Neural progenitor cell (in vitro differentiated cells): ENCODE measurements around the gene NUBP2. TPM values are rescaled to one million over a fixed set of nuclear protein-coding genes. Genes with fewer than 3 reads are reported as not detected.
A peak's percentile ranks its signal among the peaks of the same experiment; 100 is the strongest.

Source experiments
- DNase-seq: peaks from one replicate; pipeline ENCODE4 v3.0.0-alpha.2; 2016; ENCODE audit warnings: low spot score
- H2AFZ ChIP-seq: fragments of 200-600 bp; sonication (generic); replicated peaks from 2 replicates; pipeline ENCODE4 v1.6.1; 2016; ENCODE audit warnings: antibody characterized with exemption
- H3F3A ChIP-seq: fragments of 200-600 bp; sonication (generic); 2 replicates; pipeline ENCODE4 v1.6.1; 2016; ENCODE audit warnings: antibody characterized with exemption, low read depth
- H3K27ac ChIP-seq: fragments of 200-600 bp; sonication (generic); 2 replicates; pipeline ENCODE4 v1.5.1; 2016; ENCODE audit warnings: mild to moderate bottlenecking
- H3K27me3 ChIP-seq: fragments of 200-600 bp; sonication (generic); 2 replicates; pipeline ENCODE4 v1.6.1; 2016; ENCODE audit warnings: mild to moderate bottlenecking, moderate library complexity
- H3K36me3 ChIP-seq: fragments of 200-600 bp; sonication (generic); 2 replicates; pipeline ENCODE4 v1.5.1; 2016
- H3K4me1 ChIP-seq: fragments of 200-600 bp; sonication (generic); 2 replicates; pipeline ENCODE4 v1.6.1; 2016; ENCODE audit warnings: mixed run types
- H3K4me2 ChIP-seq: fragments of 200-600 bp; sonication (generic); 2 replicates; pipeline ENCODE4 v1.6.1; 2016
- H3K4me3 ChIP-seq: fragments of 200-600 bp; sonication (generic); 2 replicates; pipeline ENCODE4 v1.5.1; 2016
- H3K79me2 ChIP-seq: fragments of 200-600 bp; sonication (generic); 2 replicates; pipeline ENCODE4 v1.6.1; 2016; ENCODE audit warnings: low read depth
- H3K9ac ChIP-seq: fragments of 200-600 bp; sonication (generic); 2 replicates; pipeline ENCODE4 v1.6.1; 2016
- H3K9me3 ChIP-seq: fragments of 200-600 bp; sonication (generic); 2 replicates; pipeline ENCODE4 v1.5.1; 2016; ENCODE audit warnings: low read depth
- H4K20me1 ChIP-seq: fragments of 200-600 bp; sonication (generic); 2 replicates; pipeline ENCODE4 v1.6.1; 2016; ENCODE audit warnings: low read depth
- H3K27ac Mint-ChIP-seq: 3 replicates; pipeline ENCODE4 v1.8.0; 2021; ENCODE audit warnings: mixed read lengths
- H3K27me3 Mint-ChIP-seq: 2 replicates; pipeline ENCODE4 v1.8.0; 2022; ENCODE audit warnings: low read depth, mild to moderate bottlenecking, inconsistent platforms, moderate library complexity, mixed read lengths; ENCODE audit not compliant: insufficient read depth
- H3K36me3 Mint-ChIP-seq: 3 replicates; pipeline ENCODE4 v1.8.0; 2021; ENCODE audit warnings: mixed read lengths
- H3K4me1 Mint-ChIP-seq: 3 replicates; pipeline ENCODE4 v1.8.0; 2021; ENCODE audit warnings: mixed read lengths
- H3K4me3 Mint-ChIP-seq: 3 replicates; pipeline ENCODE4 v1.8.0; 2021; ENCODE audit warnings: mild to moderate bottlenecking, moderate library complexity, mixed read lengths
- H3K9me3 Mint-ChIP-seq: 3 replicates; pipeline ENCODE4 v1.8.0; 2020; ENCODE audit warnings: mixed read lengths
- EZH2 ChIP-seq: fragments of 200-600 bp; sonication (generic); IDR thresholded peaks from 2 replicates; pipeline ENCODE4 v1.6.1; 2017; ENCODE audit warnings: antibody characterized with exemption, mild to moderate bottlenecking, moderate library complexity
- EZH2phosphoT487 ChIP-seq: fragments of 200-600 bp; sonication (generic); IDR thresholded peaks from 2 replicates; pipeline ENCODE4 v1.6.1; 2017; ENCODE audit warnings: antibody characterized with exemption
- total RNA-seq: library from RNA; depleted of rRNA; stranded (reverse); fragments of >200 nt; gene quantifications from 2 replicates; pipeline ENCODE4 v1.2.3, GENCODE V29; 2015; ENCODE audit warnings: low replicate concordance
- TF ChIP-seq, protein P1 (sequence below): fragments of 200-600 bp; sonication (generic); IDR thresholded peaks from 2 replicates; pipeline ENCODE4 v1.5.1; 2017; ENCODE audit warnings: antibody characterized with exemption, mild to moderate bottlenecking

The NUBP2 gene
- total RNA-seq, 1 donor from 2014 or later = 22.8 TPM

DNA sequence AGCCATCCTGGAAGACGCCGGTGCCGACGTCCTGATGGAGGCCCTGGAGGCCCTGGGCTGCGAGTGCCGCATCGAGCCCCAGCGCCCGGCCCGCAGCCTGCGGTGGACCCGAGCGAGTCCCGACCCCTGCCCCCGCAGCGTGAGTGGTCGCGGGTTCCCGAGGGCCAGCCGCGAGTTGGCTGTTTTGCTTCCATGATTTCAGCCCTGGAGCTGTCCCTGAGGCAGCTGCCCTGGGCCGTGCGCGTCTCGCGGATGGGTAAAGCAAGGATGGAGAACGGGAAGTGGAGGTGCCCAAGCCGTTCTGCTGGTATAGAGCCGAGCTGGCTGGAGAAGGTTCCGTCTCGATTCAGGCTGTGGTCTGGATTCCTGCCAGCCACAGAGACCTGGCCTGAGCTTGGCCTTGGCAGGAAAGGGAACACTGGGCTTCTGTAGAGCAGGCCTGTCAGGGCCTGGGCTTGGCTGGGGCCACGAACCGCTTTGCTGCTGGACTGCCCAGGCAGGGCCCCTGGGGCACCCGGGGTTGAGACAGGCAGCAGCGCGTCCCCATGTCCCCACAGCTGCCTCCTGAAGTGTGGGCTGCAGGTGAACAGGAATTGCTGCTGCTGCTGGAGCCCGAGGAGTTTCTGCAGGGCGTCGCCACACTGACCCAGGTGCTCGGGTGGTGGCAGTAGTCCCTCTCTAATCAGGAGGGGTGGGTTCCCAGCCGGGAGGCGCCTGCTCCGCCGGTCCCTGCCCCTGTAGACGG lies 8.9 kb upstream of the NUBP2 start:
- H3K9me3 Mint-ChIP-seq = no peaks in the 10 kb centered on the region
- peaks cover 7% of the 10 kb centered on the region for H3F3A ChIP-seq
- peak overlapping the region; percentile 83 for H3K4me3 ChIP-seq
- no peaks in the 10 kb centered on the region for H3K36me3 ChIP-seq
- H3K79me2 ChIP-seq = peaks cover 25% of the 10 kb centered on the region
- H3K27me3 Mint-ChIP-seq = peaks cover 3% of the 10 kb centered on the region
- peaks cover 5% of the 10 kb centered on the region for H3K4me1 ChIP-seq
- no peaks in the 10 kb centered on the region for H3K9me3 ChIP-seq
- peaks cover 3% of the 10 kb centered on the region for H3K36me3 Mint-ChIP-seq
- peaks cover 41% of the 10 kb centered on the region for H4K20me1 ChIP-seq
- H3K27ac ChIP-seq = no peak overlapping the region
- TF ChIP-seq, protein P1, sequence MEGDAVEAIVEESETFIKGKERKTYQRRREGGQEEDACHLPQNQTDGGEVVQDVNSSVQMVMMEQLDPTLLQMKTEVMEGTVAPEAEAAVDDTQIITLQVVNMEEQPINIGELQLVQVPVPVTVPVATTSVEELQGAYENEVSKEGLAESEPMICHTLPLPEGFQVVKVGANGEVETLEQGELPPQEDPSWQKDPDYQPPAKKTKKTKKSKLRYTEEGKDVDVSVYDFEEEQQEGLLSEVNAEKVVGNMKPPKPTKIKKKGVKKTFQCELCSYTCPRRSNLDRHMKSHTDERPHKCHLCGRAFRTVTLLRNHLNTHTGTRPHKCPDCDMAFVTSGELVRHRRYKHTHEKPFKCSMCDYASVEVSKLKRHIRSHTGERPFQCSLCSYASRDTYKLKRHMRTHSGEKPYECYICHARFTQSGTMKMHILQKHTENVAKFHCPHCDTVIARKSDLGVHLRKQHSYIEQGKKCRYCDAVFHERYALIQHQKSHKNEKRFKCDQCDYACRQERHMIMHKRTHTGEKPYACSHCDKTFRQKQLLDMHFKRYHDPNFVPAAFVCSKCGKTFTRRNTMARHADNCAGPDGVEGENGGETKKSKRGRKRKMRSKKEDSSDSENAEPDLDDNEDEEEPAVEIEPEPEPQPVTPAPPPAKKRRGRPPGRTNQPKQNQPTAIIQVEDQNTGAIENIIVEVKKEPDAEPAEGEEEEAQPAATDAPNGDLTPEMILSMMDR = no peak
- TF ChIP-seq EZH2phosphoT487 (no peak), EZH2 (no peak)
- H3K27me3 ChIP-seq = no peaks in the 10 kb centered on the region
- H2AFZ ChIP-seq = peak overlapping the region; percentile 80
- H3K9ac ChIP-seq = peak overlapping the region; percentile 47
- H3K4me1 Mint-ChIP-seq = peaks cover 10% of the 10 kb centered on the region
- H3K4me2 ChIP-seq = peak overlapping the region; percentile 95
- peak overlapping the region; percentile 97 for H3K4me3 Mint-ChIP-seq
- no peak for DNase-seq
- H3K27ac Mint-ChIP-seq = no peak overlapping the region

DNA sequence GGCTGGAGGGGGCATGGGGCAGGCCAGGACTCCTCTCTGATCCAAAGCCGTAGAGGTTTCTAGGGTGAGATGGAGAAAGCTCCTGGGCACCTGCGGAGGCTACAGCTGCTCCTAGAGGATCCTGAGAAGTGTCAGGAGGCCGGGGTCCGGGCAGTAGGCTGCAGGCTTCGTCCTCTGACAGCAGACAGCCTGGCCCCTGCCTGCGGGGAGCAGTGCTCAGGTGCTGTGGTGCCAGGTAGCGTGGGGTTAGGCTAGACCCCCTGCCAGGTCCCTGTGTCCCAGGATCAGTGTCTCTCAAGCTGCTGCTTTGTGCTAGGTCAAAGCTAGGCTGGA lies 8.3 kb upstream of the NUBP2 start:
- H3K4me1 ChIP-seq = peaks cover 5% of the 10 kb centered on the region
- no peak for DNase-seq
- H3K36me3 Mint-ChIP-seq = peaks cover 3% of the 10 kb centered on the region
- no peaks in the 10 kb centered on the region for H3K36me3 ChIP-seq
- peak overlapping the region; percentile 83 for H3K4me3 ChIP-seq
- peaks cover 3% of the 10 kb centered on the region for H3K27me3 Mint-ChIP-seq
- no peak overlapping the region for H3K27ac ChIP-seq
- no peak overlapping the region for H2AFZ ChIP-seq
- H3K9me3 ChIP-seq = no peaks in the 10 kb centered on the region
- no peak for TF ChIP-seq EZH2
- TF ChIP-seq EZH2phosphoT487 = no peak
- TF ChIP-seq, protein P1 = no peak
- no peak overlapping the region for H3K9ac ChIP-seq
- peaks cover 10% of the 10 kb centered on the region for H3K4me1 Mint-ChIP-seq
- H3K4me3 Mint-ChIP-seq = peak overlapping the region; percentile 97
- H3K27me3 ChIP-seq = no peaks in the 10 kb centered on the region
- no peaks in the 10 kb centered on the region for H3K9me3 Mint-ChIP-seq
- H3K4me2 ChIP-seq = peak overlapping the region; percentile 95
- H3F3A ChIP-seq = peaks cover 7% of the 10 kb centered on the region
- H3K79me2 ChIP-seq = peaks cover 25% of the 10 kb centered on the region
- H4K20me1 ChIP-seq = peaks cover 42% of the 10 kb centered on the region
- no peak overlapping the region for H3K27ac Mint-ChIP-seq

DNA sequence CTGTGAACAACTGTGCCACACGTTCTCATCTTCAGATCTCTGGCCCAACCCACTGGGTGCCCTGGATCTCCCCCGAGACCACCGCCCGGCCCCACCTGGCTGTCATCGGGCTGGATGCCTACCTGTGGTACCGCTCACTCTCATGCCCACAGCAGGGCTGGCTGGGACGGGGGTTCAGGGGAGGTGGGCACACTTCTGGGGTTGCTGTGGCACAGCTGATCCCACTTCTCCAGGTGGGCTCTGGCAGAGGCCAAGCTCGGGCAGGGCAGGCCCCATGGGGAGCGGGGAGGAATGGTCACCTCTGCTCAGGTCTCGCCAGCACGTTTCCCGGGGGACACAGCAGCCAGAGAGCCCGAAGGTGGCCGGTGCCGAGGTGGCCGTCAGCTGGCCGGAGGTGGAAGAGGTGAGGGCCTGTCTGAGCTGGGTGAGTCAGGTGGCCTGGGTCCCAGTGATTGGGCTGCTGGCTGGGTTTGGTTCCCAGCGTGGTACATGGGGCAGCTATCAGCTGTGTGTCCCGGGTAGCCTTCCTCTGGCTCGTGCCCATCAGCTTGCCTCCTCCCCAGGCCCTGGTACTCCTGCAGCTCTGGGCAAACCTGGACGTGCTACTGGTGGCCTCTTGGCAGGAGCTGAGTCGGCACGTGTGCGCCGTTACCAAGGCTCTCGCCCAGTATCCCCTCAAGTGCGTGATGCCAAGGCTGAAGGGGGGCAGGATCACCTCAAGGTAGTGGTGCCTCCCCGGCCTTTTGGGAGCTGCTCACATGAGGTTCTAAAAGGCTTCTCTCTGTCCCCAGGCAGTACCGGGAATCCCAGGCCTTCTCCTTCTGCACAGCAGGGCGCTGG lies 7.5 kb upstream of the NUBP2 start:
- peaks cover 25% of the 10 kb centered on the region for H3K79me2 ChIP-seq
- no peak overlapping the region for H3K9ac ChIP-seq
- Mint-ChIP-seq H3K9me3 (no peaks in the 10 kb centered on the region), H3K4me1 (peaks cover 10% of the 10 kb centered on the region), H3K27ac (no peak overlapping the region), H3K4me3 (peak overlapping the region; percentile 58), H3K36me3 (peaks cover 3% of the 10 kb centered on the region), H3K27me3 (peaks cover 5% of the 10 kb centered on the region)
- H3K9me3 ChIP-seq = no peaks in the 10 kb centered on the region
- H3K4me3 ChIP-seq = no peak overlapping the region
- no peak overlapping the region for H2AFZ ChIP-seq
- H3K27ac ChIP-seq = no peak overlapping the region
- H3K4me1 ChIP-seq = peaks cover 5% of the 10 kb centered on the region
- peaks cover 3% of the 10 kb centered on the region for H3F3A ChIP-seq
- no peaks in the 10 kb centered on the region for H3K36me3 ChIP-seq
- TF ChIP-seq EZH2 = no peak
- TF ChIP-seq EZH2phosphoT487 = no peak
- TF ChIP-seq, protein P1 = no peak
- peaks cover 38% of the 10 kb centered on the region for H4K20me1 ChIP-seq
- no peak overlapping the region for H3K4me2 ChIP-seq
- H3K27me3 ChIP-seq = no peaks in the 10 kb centered on the region
- no peak for DNase-seq
